GM18870 (cell line): ENCODE data around the gene TRIAP1.
"Not testable (repeated sequence)": the region's sequence is repeated elsewhere in the genome, so short reads cannot be mapped to it uniquely, and the experiment has no call there.

Experiments
- ATAC-seq: cut with Tn5 transposase; IDR thresholded peaks from one replicate; pipeline ENCODE4 v1.9.1; 2021; ENCODE audit warnings: moderate library complexity; ENCODE audit not compliant: unreplicated experiment

TRIAP1 gene

DNA sequence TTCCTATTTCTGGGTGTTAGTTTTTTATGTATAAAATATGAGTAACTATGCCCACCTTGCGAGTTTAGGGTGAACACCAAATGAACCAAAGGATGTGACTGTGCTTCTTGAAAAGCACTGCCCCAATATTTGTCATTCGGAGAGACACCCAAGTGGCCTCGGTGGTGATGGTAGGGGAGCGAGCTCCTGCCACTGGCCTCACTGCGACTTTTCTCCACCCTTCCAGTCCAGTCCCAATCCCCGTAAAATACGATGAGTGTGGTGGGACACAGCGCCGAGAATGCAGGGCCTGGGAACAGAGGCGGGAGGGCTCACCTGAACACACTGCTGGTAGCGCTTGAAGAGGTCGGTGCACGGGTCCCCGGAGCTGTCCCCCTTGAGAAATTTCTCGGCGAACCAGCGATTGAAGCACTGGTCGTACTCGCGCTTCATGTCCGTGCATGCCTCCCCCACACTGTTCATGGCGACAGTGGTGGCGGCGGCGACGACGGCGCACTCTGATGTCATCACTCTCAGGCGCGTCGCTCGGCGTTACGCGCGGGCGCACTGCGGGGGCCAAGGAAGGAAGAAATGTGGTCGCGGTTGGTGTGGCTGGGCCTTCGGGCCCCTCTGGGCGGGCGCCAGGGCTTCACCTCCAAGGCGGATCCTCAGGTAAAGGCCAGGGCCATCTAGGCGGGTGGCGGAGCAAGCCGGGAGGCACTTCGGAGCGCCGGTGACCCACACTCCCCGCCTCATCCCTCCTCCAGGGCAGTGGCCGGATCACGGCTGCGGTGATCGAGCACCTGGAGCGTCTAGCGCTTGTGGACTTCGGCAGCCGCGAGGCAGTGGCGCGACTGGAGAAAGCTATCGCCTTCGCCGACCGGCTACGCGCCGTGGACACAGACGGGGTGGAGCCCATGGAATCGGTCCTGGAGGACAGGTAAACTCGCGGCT, at the start of gene TRIAP1, which contains the start of gene GATC:
TRIAP1 (minus strand) TSS at position 474 of the 933 bp plus-strand sequence; CDS start at position 462, 12 bp downstream.
GATC (plus strand) TSS at position 534 of the 933 bp plus-strand sequence; CDS start at position 571, 37 bp downstream.
- peak; percentile 77 for ATAC-seq

DNA sequence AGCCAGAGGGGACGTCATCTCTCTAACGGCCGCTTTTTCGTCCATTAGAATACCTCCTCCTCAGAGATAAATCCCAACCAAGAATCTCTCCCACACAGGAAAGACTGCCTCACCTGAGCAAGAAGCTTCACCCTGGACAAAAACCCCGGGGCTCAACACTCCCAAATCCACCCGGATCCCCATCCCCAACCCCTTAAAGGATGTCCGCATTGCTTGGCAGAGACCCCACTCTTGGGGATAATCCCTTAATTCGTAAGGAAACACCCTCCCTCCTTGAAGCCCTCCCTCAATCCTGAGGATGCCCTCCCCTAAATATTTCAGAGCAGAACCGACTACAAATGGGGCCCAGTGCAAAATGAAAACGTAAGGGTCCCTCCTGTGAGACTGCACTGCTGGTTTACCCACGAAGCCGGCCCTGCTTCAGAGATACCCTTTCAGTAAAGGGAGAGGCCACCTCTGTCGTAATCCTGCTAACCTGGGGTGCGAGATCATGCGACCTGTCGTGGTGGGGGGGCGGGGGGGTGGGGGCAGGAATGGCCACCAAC, 49.1 kb upstream of the TRIAP1 start:
- no peak for ATAC-seq

DNA sequence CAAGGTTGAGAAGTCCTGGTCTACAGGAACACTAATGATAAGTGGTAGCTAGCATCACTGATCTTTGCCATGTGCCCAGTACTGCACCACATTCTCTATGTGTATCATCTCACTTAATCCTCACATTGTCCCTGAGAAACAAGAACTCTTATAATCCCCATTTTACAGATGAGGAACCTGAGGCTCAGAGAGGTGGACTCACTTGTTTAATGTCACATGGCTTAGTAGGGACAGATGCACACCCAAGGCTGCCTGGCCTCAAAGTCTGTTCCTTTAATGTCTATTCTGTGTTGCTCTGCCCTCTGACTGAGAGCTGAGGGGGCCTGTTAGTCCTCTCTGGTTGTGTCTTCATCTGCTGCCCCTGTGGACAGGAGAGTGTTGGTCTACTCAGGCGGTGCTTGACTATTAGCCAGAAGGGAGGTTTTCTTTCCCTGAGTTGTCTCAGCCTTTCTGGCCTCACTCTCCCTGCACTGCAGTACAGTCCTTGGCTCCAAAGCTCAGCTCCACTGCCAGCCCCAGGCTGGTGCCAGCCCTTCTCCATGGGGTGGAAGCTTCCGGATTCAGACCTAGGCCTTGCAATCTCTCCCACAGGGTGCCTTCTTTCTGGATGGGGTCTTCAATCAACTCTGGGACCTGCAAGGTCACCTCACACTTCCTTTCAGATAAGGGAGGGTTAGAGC, 44.8 kb upstream of the TRIAP1 start:
- ATAC-seq = no peak

DNA sequence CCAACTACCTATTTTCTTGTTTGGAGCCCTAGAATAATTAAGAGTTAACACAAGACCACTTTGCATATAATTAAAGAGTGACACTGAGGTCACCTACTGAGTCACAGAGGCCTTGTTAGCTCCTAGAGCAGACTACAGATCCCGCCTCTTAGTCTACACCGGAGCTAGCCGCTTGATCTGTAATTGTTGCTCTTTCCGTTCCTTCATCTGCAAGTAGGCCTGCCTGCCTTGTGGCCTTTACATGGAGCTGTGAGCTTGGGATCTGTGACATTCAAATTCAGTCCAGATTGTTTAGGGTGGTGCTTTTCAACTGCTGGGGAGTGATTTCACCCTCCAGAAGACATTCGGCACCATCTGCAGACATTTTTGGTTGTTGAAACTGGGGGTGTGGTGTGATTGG, 44.1 kb upstream of the TRIAP1 start:
- ATAC-seq = no peak

DNA sequence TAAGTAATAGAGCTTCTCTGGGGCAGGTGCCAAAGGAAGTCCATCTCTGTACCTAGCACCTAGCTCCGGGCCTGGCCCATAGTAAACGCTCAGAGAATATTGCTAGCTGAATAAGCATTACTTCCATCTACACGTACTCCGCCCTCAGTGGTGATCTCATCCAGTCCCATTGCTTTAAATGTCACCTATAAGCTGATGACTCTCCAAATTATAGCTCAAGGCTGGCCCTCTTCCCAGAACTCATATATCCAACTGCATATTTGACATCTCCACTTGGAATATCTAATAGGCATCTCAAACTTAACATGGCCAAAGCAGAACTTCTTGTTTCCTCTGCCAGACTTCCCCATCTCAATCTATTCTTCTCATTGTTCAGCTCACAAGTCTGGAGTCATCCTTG, 42.8 kb upstream of the TRIAP1 start:
- ATAC-seq = no peak

DNA sequence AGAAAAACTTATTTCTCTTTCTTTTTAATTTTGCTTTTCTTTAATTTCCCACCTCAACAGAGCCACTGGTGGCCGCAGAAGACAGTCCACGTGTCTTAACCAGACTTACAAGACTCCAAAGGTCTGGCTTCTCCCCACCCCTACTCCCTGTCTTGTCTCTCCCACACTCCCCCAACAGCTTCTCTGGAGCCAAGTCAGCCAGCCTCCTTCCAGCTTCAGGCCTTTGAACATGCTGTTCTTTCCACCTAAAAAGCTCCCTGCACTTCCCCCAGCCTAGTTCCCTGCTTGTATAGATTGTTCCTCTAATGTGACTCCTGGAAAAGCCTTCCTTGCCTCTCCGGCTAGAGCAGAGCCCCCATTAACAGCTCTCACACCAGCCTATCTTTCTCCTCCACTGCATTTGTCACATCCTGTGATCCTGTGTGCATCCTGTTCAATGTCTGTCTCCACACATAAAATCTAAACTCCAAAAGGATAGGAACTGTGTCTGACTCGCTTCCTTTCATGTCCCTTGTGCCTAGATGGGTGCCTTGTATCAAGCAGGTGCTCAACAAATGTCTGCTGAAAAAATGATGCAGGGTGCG, 42.0 kb upstream of the TRIAP1 start:
- ATAC-seq = no peak

DNA sequence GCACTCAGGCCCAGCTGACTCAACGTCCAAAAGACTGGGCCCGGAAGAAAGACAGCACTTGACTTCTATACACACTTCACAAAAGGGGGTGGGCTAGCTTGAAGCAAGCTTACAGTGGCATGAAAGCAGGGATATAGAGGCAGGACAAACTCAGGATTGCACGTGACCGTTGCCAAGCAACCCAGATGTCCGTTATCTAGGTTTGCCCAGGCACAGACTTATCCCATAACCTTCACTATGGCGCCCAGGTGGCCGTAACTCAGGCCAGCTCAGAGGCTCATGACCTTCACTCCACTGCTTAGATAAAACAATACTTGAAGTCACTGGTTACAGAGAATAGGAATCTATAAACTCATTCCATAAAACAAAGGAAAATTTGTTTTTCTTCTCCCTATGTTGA, 41.4 kb upstream of the TRIAP1 start:
- ATAC-seq = not testable (repeated sequence)

DNA sequence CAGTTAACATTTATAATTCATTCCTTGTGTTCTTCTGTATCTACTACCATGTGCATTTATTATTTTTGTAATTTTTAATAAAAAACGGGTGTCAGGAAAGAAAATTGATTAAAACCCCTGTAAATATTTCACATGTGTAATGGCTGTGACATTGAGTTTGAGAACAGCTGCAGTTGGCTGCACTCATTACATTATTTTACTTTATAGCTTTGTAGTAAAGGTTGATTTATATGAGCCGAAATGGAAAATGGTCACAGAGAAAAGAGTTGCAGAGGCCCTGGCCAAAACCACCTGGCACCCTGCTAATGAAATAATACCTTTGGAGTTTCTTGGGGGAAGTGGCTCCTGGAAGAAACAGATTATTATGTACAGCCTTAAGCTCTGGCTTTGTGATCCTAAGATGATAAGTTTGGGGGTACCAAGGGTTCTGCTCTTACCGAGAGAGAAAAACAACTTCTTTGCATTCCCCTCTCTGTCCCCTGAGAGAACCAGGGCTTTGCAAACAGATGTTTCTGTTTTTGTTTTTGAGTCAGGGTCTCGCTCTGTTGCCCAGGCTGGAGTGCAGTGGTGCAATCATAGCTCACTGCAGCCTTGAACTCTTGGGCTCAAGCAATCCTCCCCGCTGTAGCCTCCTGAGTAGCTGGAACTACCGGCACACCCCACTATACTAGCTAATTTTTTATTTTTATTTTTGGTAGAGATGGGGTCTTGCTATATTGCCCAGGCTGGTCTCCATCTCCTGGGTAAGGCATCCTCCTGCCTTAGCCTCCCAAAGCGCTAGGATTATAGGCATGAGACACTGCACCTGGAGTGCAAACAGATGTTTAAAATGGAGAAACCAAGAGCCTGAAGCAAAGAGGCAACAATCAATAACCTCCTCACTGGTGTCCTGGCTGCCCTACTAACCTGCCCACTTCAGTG, 40.0 kb upstream of the TRIAP1 start:
- no peak for ATAC-seq

DNA sequence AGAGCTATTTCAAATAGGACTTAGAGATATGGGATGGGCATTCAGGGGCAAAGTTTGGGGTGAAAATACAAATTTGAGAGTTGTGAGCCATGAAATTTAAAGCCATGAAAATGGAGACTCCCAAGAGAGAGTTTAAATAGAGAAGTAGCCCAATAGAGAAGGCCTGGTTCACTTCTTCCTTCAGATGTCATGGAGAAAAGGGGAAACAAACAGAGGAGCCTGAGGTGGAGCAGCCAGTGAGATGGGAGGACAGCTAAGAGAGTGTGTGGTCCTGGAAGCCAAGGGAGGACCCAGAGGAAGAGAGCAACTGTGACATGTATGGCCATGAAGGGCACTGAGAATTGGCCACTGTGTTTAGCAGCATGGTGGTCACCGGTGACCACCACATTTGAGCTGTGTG, 37.4 kb upstream of the TRIAP1 start:
- no peak for ATAC-seq

DNA sequence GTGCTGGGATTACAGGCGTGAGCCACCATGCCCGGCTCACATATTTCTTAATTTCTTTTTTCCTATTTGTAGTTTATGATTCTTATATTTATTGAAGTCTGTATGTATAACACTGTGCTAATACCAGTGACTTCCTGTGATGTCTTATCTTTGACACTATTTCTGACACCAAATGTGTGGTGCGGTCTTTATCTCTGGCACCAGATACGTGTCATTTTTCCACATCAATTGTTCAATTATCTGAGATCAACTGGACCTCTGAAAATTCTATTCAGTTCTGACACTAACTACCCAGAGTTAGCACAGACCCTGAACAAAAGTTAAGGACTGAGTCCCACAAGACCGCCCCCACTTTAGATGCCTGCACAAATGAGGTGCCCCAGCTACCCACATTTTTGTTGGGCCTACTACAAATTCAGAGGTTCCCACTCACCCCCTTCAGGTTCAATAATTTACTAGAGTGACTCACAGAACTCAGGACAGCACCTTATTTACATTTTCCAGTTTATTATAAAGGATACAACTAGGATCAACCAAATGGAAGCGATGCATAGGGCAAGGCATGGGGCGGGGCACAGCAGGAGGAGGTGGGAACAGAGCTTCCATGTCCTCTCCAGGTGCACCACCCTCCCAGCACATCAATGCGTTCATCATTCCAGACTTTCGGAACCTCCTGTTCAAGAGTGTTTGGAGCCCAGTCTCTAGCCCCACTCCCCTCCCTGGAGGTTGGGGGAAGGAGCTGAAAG, 35.0 kb upstream of the TRIAP1 start:
- ATAC-seq = no peak

DNA sequence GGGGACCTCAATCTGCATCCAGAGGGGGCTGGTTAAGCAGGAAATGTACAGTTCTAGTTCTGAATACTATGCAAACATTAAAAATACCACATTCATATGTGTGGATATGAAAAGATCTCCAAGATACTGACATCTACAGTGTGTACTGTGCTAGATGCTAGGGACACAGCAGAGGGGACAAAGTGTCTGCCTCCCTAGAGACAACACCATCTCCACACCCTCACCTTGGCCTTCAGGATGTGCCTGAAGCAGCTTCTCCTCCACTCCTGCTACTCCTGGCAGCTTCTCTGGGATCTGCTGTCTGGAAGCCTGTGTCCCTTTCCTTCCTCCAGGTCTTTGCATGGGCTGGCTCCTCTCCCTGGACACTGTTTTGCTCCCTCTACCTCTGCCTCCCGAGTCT, 34.0 kb upstream of the TRIAP1 start:
- ATAC-seq = no peak

DNA sequence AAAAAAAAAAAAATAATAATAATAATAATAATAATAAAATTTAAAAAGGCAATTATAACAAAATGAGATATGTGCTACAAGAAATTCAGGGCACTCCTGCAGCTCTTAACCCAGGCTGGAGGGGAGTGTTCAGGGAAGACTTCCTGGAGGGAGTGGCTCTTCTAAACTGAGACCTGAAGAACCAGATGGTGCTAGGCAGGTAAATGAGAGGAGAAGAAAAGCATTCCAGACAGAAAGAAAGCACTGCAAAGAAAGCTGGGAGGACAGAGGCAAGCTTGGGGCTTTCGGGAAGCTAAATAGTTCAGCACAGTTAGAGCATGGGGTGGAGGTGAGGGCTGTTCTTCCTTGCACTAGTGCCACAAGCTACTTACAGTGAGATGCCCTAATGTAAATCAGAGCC, 33.3 kb upstream of the TRIAP1 start:
- no peak for ATAC-seq

DNA sequence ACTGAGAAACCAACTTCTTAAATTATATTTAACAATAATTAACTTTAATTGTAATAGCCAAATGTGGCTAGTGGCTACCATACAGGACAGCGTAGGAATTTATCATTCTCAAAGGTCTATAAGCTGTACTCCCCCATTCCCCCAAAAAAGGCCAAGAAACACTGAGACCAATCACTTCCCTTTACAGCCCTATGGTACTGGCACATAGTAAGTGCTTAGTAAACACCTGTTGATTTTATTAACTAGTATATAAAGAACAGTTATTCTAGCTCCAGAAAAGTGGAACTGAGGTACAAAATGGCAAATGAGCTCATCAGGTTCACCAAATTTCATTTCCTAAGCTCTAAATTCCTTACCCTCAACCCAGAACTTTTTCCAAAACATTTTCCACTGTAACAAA, 29.5 kb upstream of the TRIAP1 start:
- no peak for ATAC-seq

DNA sequence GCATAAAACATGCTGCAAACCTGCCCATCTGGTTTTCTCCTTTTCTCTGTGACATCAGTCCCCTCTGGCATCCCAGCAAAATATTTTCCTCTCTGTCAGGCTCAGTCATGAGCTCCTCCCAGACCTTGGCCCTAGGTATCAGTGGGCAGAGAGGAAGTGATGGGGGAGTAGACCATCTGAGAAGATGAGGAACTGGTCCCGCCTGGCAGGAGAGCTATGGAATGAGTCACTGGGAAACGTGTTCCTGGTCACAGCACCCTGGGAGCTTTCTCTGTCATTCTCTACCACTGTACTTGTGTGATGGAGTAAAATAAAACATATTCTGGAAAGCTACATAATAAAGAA, 28.4 kb upstream of the TRIAP1 start:
- ATAC-seq = no peak

DNA sequence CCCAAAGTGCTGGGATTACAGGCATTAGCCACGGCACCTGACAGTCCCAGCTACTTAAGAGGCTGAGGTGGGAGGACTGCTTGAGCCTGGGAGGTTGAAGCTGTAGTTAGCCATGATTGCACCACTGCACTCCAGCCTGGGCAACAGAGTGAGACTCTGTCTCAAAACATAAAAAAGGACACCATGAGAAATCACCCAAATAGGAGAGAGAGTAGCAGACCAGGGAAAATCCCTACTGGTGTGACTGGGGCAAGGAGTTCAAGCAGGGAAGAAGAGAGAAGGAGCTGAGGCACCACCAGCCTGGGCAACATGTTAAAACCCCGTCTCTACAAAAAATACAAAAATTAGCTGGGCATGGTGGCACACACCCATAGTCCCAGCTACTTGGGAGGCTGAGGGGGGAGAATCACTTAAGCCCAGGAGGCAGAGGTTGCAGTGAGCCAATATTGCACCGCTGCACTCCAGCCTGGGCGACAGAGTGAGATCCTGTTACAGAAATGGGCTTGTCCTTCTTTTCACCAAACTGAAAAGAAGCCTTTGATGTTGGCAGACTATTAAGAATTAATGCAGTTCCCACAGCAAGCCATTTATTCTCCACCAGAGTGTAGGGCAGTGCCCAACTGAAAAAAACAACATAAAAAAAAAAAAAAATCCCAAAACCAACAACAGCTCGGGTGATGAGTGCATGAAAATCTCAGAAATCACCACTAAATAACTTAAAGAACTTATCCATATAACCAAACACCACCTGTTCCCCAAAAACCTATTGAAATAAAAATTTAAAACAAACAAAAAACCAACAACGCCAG, 27.8 kb upstream of the TRIAP1 start:
- no peak for ATAC-seq

DNA sequence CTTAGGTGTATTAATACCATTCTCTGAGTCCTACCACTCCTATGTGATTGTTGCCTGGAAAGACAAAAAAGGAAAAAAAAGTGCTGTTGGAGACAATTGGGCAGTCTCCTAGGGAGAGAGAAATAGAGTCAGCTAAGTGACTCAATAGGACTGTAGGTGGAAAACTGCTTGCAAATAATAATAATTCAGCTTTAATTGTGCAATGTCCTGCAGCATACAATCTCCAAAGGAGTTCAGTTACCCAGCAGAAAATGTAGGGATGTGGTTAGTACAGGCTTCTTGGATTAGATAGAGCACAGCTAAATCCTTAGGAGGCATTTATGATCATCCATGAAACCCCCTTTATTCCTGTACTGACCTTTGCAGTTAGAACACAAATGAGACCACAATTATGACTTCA, 26.3 kb upstream of the TRIAP1 start:
- no peak for ATAC-seq

DNA sequence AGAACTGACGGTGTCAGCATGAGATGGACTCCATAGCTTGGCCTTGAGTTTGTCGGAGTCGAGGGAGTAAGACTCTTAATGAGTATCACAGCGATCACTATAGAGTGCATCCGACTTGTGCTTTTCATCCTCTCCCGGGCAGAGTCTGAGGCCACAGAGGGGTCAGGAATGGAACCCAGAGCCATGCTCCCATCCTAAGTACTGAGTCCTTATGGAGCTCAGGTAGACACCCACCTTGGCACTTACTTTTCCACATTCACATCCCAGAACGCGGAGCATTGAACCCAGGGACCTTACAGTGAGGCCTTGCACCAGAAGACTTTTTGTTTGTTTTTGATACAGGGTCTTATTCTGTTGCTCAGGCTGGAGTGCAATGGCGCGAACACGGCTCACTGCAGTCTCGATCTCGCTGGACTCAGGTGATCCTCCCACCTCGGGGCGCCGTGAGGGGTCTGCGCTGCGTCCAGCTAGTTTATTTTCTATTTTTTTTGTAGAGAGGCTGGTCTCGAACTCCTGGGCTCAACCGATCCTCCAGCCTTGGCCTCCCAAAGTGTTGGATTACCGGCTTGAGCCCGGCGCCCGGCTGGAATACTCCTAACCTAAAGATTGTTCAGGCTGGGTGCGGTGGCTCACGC, 24.1 kb upstream of the TRIAP1 start:
- no peak for ATAC-seq

DNA sequence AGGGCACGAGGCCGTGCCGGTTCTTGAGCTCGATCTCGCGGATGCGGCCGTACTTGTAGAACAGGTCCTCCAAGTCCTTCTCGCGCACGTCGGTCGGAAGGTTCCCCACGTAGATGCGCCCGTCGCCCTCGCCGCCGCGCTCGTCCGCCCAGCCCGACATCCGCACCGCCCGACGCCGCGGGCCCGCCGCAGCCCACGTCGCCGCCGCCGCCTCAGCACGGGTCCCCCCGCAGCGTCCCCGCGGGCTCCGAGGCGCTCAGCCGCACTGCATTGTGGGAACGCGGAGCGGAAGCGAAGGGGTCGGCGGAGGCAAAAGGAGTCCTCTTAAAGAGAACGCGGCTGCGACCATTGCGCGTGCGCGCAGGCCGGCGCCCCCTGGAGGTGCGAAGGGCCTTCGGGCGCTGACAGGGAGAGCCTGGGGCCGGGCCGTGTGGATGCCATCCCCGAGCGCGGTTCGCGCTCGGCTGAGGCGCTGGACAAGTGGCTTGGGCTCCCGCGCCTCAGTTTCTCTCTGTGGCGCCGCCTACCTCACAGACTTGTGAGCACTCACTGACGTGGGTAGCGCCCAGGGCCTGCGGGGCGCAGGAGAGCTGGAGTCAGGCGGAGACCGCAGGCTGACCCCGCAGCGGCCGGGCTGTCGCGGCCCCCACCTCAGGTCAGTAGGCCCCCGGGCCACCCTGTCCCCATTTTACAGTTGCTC, 23.4 kb upstream of the TRIAP1 start, which contains the start of gene SRSF9:
SRSF9 (minus strand) TSS at position 299 of the 700 bp plus-strand sequence; CDS start at position 160, 139 bp downstream.
- no peak for ATAC-seq
